Measurements from ENCODE around the gene MIOS.

The MIOS gene

DNA sequence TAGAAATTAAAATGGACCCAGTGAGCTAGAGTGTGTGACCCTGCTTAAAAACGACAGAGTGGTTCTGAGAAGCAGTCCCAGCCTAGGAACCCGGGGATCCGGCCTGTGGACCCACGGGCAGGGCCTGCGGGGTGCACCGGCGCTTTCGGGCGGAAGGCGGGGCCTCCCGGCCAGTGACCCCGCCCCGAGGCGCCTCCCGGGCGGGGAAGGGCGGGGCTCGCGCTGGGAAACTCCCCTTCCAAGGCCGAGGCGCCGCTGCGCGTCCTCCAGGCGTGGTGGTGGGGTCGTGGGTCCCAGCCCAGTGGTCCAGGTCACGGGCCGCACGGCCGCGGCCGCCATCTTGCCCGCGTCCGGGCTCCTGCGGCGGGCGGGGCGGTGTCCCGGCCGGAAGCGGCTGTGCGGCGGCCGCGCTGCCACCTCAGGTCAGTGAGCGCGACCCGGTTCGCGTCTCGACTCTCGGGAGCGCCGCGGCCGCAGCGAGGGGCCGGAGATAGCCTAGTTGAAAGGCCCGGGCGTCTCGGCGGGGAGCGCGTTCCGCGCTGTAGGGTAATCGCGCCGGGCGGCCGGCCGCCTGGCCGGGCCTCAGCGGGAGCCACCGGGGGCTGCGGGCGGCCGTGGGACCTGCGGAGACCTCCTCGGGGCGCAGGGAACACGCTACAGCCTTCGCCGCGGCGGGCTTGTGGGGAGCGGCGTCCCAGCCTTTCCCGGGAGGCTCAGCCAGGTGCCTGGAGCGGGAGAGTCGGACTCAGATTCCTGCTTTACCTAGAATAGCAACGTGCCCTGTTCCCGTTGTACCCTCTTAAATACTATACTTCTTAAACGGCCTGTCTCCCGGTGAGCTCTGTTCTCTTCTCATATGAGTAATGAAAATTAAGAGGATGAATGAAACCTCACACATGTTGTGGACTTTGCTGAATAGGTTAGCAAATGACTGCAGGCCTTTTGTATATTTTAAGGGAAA, at the start of gene MIOS:
Gene MIOS (plus strand): TSS at position 234 of the 961 bp plus-strand sequence. CDS start 5,592 bp downstream, outside the sequence.
- in situ Hi-C loops (cut with HindIII; ENCODE audit: low sequenced_read_pairs) = no loop called here

GRCh38 chr7:7517754-7518153, 48.9 kb upstream of the MIOS start:
- in situ Hi-C loops (cut with HindIII; ENCODE audit: low sequenced_read_pairs) = no loop called here

- in situ Hi-C loops (cut with HindIII; ENCODE audit: low sequenced_read_pairs) = no loop called here
Measured at GRCh38 chr7:7519056-7519455, 47.6 kb upstream of the MIOS start.

DNA sequence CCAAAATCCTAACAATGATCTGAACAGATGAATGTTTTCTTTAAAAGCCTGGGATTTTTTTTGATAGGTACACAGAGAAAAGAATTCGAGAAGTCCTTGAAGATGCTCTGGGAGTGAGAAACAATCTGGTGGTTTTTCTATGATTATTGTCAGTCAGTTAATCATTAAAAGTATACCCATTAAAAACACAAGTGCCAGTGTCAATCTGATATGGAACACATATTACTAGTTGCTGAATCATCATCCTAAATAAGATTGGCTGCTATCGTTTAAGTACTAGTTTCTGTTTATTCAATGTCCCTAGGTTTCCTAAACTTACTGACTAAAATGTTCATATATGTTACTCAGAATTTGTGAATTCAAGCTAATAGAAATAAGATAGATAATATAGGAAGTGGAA, 47.2 kb upstream of the MIOS start:
- in situ Hi-C loops (cut with HindIII; ENCODE audit: low sequenced_read_pairs) = no loop called here

DNA sequence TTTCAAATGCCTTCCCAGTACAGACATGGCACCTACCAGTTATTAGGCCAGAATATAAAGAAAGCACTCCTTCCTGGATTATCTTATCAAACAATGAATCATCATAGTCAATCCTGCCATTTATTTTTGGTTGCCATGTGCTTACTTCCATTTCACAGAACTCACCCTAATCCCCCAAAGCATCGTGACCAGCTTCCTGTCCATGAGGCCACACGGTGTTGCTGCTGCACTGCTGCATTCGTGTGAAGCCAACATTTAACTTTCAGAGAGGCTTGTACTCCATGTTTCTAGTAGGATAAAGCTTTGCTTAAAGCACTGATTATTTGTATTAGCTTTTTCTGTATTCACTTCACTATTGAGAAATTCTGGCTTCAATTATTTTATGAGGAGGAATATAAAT, 45.4 kb upstream of the MIOS start:
- in situ Hi-C loops (cut with HindIII; ENCODE audit: low sequenced_read_pairs) = no loop called here

GRCh38 chr7:7522421-7522820, 44.3 kb upstream of the MIOS start:
- in situ Hi-C loops (cut with HindIII; ENCODE audit: low sequenced_read_pairs) = no loop called here

GRCh38 chr7:7524121-7524520, 42.6 kb upstream of the MIOS start:
- in situ Hi-C loops (cut with HindIII; ENCODE audit: low sequenced_read_pairs) = no loop called here

DNA sequence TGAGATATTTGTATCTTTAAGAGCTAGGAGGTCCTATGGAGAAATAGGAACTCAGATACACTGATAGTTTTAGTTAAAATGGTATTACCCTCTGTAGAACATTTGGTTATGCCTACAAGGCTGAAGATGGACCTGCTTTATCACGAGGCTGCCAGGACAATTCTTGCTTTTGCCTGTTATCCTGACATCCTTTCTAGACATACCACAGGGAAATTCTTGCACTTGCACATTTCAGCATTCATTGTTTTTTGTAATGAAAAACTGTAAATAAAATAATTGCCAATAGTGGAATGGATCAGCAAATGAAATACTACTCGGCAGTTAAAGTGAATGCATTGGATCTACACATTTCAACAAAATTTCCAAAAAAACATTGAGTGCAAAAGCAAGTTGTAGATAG, 40.7 kb upstream of the MIOS start:
- in situ Hi-C loops (cut with HindIII; ENCODE audit: low sequenced_read_pairs) = loop anchor here (25.0 kb wide), 1 partner anchor 414 kb away; no protein-coding TSS in a partner anchor

DNA sequence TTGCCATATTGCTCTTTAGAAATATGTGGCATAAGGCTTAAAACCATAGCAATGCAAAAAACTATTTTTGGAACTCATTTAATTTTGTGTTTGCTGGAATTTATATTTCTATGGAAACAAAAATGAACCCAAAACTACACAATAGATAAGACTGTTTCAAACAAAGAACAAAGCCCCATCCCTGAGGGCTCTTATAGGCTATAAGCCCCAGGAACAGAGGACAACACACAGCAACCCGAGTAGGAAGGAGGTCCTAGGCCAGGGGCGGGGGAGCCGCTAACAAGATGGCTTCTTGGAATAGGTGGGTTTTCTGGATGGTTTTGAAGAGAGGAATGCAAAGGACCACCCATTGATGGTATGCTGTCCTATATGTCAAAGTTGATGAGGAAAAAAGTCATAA, 39.6 kb upstream of the MIOS start:
- in situ Hi-C loops (cut with HindIII; ENCODE audit: low sequenced_read_pairs) = loop anchor here (25.0 kb wide), 1 partner anchor 415 kb away; no protein-coding TSS in a partner anchor

GRCh38 chr7:7529328-7529727, 37.4 kb upstream of the MIOS start:
- in situ Hi-C loops (cut with HindIII; ENCODE audit: low sequenced_read_pairs) = loop anchor here (25.0 kb wide), 1 partner anchor 417 kb away; no protein-coding TSS in a partner anchor

GRCh38 chr7:7533831-7534430, 32.8 kb upstream of the MIOS start:
- in situ Hi-C loops (cut with HindIII; ENCODE audit: low sequenced_read_pairs) = loop anchor here (25.0 kb wide), 1 partner anchor 422 kb away; no protein-coding TSS in a partner anchor

DNA sequence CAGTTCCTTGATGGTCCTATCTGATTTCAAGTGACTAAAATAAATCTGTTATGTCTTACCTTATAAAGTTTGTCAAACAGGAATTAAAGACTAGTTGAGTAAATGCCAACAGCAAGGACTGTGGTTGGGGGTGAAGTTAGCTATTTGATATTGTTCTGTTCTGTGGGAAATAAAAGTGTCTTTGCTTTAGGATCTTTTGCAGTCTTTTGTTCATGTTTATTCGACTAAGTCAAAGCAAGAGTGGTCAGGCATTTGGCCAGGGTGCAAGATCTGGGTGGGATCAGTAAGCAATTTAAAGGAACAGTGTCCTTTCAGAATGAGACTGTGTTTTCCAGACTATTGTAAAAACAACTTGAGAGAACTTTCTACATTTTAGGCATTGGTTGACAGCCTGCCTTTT, 31.0 kb upstream of the MIOS start, which contains the start of gene COL28A1:
Gene COL28A1 (minus strand): TSS at position 183 of the 400 bp plus-strand sequence. CDS start 2,998 bp downstream, outside the sequence.
- in situ Hi-C loops (cut with HindIII; ENCODE audit: low sequenced_read_pairs) = loop anchor here (25.0 kb wide), 1 partner anchor 423 kb away; no protein-coding TSS in a partner anchor

- in situ Hi-C loops (cut with HindIII; ENCODE audit: low sequenced_read_pairs) = loop anchor here (25.0 kb wide), 1 partner anchor 424 kb away; no protein-coding TSS in a partner anchor
Measured at GRCh38 chr7:7536396-7537019, 30.2 kb upstream of the MIOS start.

DNA sequence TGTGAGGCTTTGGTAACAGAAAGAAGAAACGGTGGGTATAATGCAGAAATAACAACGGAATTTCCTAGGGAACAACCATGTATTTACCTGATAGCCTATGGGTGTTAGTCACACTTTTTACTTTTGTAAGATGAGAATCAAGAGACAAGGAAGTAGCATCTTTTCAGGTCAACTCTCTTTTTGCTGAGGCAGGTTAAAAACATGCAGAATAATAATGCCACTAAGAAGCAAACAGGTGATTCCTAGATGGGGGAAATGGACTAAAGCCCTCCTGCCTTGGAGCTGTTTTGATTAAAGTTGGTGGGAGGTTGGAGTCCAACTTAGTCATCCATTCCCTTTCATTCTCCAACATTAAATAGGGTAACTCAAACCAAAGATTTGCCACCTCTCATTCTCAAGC, 29.0 kb upstream of the MIOS start:
- in situ Hi-C loops (cut with HindIII; ENCODE audit: low sequenced_read_pairs) = loop anchor here (25.0 kb wide), 1 partner anchor 425 kb away; no protein-coding TSS in a partner anchor

DNA sequence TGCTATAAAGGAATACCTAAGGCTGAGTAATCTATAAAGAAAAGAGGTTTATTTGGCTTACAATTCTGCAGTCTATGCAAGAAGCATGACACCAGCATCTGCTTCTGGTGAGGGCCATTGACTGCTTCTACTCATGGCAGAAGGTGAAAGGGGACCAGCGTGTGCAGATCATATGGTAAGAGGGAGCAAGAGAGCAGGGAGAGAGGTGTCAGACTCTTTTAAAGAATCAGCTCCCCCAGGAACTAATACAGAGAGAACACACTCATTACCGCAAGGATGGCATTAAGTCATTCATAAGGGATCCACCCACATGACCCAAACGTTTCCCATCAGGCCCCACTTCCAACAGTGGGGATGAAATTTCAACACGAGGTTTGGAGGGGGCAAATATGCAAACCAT, 27.5 kb upstream of the MIOS start:
- in situ Hi-C loops (cut with HindIII; ENCODE audit: low sequenced_read_pairs) = loop anchor here (25.0 kb wide), 1 partner anchor 427 kb away; no protein-coding TSS in a partner anchor

DNA sequence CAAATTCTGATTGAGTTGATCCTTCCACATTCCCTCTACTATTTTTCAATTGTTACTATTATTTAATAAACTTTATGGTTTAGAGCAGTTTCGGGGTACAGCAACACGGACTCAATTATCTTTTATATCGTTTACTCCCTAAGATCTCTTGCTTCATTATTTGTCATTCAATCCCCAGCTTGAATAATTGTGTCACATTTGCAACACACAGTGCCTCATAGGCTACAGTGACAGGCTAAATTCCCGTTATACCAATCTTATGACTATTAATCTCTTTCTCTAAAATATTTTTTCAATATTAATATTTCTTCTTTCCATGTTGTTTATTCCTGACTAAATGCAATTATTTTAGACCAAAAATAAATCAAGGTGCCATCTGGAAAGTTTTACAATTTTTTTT, 27.0 kb upstream of the MIOS start:
- in situ Hi-C loops (cut with HindIII; ENCODE audit: low sequenced_read_pairs) = loop anchor here (25.0 kb wide), 1 partner anchor 427 kb away; no protein-coding TSS in a partner anchor

GRCh38 chr7:7542251-7542835, 24.3 kb upstream of the MIOS start:
- in situ Hi-C loops (cut with HindIII; ENCODE audit: low sequenced_read_pairs) = loop anchor here (25.0 kb wide), 1 partner anchor 430 kb away; no protein-coding TSS in a partner anchor

DNA sequence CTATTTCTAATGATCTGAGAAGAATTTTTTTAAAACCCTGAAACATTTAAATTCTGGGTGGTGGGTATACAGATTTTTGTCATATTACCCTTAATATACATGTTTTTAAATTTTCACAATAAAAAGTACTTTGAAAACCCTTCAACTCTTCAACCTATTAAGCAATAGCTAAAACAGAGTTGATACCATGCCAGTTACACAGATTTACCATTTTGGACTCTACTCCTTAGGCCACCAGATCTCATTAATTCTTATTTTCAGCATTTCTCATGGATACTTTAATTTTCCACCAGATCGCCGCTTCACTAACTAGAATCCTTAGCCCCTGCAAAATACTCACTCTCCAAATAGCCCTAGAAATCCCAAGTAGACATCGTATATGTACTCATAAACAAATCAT, 18.3 kb upstream of the MIOS start:
- in situ Hi-C loops (cut with HindIII; ENCODE audit: low sequenced_read_pairs) = loop anchor here (25.0 kb wide), 1 partner anchor 436 kb away; no protein-coding TSS in a partner anchor

DNA sequence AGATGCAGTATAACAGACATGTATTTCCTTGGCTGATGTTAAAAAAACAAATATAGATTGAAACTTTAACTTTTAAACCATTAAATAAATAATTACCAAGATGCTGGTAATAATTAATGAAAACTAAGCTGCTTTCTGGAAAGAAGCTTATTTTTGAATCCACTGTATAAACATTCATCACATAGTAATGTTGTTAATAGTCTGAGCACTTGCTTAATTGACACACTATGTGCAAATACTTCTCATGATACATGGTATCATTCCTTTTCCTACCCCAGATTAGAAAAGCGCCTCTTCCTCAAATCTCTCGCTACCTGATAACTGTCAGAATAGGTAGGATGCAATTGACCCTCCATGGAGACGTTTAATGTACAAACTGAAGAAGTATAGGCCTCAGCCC, 16.0 kb upstream of the MIOS start:
- in situ Hi-C loops (cut with HindIII; ENCODE audit: low sequenced_read_pairs) = loop anchor here (5.0 kb wide), 1 partner anchor 128 kb away; no protein-coding TSS in a partner anchor

DNA sequence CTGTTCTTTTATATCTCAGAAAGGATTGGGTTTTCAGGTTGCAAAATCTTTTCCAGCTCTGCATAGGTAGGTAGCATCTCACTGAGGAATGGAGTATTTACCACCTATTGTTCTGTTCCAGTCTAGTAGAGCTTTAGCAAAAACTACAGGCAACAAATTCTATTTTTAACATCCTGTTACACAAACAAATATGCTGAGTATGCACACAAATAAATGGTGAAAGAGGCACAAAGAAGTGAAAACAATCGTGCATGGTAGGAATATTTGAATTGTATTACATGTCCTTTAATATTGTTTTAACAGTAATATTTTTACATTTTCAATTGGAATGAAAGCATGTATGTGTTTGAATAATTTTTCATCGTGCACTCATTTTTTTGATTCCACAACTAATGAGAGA, 14.5 kb upstream of the MIOS start:
- in situ Hi-C loops (cut with HindIII; ENCODE audit: low sequenced_read_pairs) = loop anchor here (5.0 kb wide), 1 partner anchor 130 kb away; no protein-coding TSS in a partner anchor

Data from endothelial cell of hepatic sinusoid (primary cell).